Karpas-422 (cell line): ENCODE data around the gene SCARB1. TPM values are rescaled to one million over a fixed set of nuclear protein-coding genes. Genes with fewer than 3 reads are reported as not detected.

Experiments
- DNase-seq: peaks from one replicate; pipeline ENCODE4 v3.0.0-alpha.2; 2015
- H2AFZ ChIP-seq: fragments of 200-600 bp; sonication (generic); 2 replicates; pipeline ENCODE4 v1.6.1; 2014; ENCODE audit warnings: antibody characterized with exemption, low read length, mixed read lengths
- H3K27ac ChIP-seq: fragments of 200-600 bp; sonication (generic); 2 replicates; pipeline ENCODE4 v1.5.1; 2014; ENCODE audit warnings: mild to moderate bottlenecking, low read length, moderate library complexity
- H3K27me3 ChIP-seq: fragments of 200-600 bp; sonication (generic); 2 replicates; pipeline ENCODE4 v1.6.1; 2014; ENCODE audit warnings: low read length, mixed read lengths
- H3K36me3 ChIP-seq: fragments of 200-600 bp; sonication (generic); 2 replicates; pipeline ENCODE4 v1.6.1; 2014; ENCODE audit warnings: low read length, mixed read lengths; ENCODE audit not compliant: insufficient read depth
- H3K4me1 ChIP-seq: fragments of 200-600 bp; sonication (generic); 2 replicates; pipeline ENCODE4 v1.6.1; 2014; ENCODE audit warnings: mild to moderate bottlenecking, low read length, mixed read lengths
- H3K4me2 ChIP-seq: fragments of 200-600 bp; sonication (generic); 2 replicates; pipeline ENCODE4 v1.6.1; 2014; ENCODE audit warnings: low read length, low read depth, mild to moderate bottlenecking; ENCODE audit not compliant: poor library complexity, severe bottlenecking
- H3K4me3 ChIP-seq: fragments of 200-600 bp; sonication (generic); 2 replicates; pipeline ENCODE4 v1.5.1; 2014; ENCODE audit warnings: mild to moderate bottlenecking, antibody characterized with exemption, low read length, mixed read lengths
- H3K79me2 ChIP-seq: fragments of 200-600 bp; sonication (generic); 2 replicates; pipeline ENCODE4 v1.6.1; 2014; ENCODE audit warnings: mild to moderate bottlenecking, low read length, mixed read lengths
- H3K9ac ChIP-seq: fragments of 200-600 bp; sonication (generic); 2 replicates; pipeline ENCODE4 v1.6.0; 2014; ENCODE audit warnings: low read length
- H3K9me2 ChIP-seq: fragments of 200-600 bp; sonication (generic), shearing (Covaris generic); replicated peaks from 2 replicates; pipeline ENCODE4 v1.6.0; 2014; ENCODE audit warnings: mild to moderate bottlenecking, low read length, moderate library complexity; ENCODE audit not compliant: insufficient read depth
- H3K9me3 ChIP-seq: fragments of 300-700, 200-600 bp; sonication (generic); 2 replicates; pipeline ENCODE4 v1.6.1; 2014; ENCODE audit warnings: low read length, mixed read lengths
- H4K20me1 ChIP-seq: fragments of 200-600 bp; sonication (generic); 2 replicates; pipeline ENCODE4 v1.6.1; 2014; ENCODE audit warnings: mild to moderate bottlenecking, antibody characterized with exemption, low read length, low read depth; ENCODE audit not compliant: insufficient read depth
- total RNA-seq: library from RNA; depleted of rRNA; stranded (reverse); fragments of >200 nt; shearing (Covaris generic); gene quantifications from 2 replicates; pipeline ENCODE4 v1.2.3, GENCODE V29; 2014; ENCODE audit warnings: low replicate concordance

The SCARB1 gene
- total RNA-seq, 1 experiment from 2014 or later: 91.7 TPM

DNA sequence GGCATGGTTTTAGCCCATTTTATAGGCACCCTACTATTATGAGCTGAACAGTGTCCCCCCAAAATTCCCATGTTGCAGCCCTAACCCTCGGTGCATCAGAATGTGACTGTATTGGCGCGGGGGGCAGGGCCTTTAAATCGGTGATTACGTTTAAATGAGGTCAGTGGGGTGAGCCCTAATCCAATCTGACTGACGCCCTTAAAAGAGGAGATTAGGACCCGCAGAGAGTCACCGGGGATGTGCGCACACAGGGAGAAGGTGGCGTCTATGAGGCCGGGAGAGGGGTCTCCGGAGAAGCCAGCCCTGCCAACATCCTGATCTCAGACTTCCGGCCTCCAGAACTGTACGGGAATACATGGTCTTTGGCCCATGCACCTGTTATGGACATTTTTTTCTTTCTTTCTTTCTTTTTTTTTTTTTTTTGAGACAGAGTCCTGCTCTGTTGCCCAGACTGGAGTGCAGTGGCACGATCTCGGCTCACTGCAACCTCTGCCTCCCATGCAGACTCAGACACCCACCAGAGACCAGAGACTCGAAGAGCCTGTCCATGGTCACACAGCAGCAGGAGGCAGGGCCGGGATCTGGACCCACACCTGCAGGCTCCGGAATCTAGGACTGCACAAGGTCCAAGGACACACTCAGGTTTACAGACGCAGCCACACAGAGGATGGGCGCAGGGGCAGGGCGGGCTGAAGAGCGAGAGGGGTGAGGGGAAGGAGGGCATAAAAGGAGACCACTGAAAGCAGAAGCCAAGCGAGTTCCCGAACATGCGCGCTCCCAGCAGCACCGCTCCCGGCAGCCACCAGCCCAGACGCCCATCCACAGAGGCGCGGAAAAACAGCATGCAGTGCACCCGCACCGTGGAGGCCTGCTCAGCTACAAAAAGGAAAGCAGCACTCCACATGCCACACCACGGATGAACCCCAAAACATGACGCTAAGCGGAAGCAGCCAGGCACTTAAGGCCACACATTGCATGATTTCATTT lies 19.0 kb downstream of the SCARB1 start:
- H3K9ac ChIP-seq: no peak overlapping the region
- H3K79me2 ChIP-seq: peaks cover 86% of the 10 kb centered on the region
- H3K4me3 ChIP-seq: no peak overlapping the region
- no peak overlapping the region for H2AFZ ChIP-seq
- H3K9me3 ChIP-seq: no peaks in the 10 kb centered on the region
- no peaks in the 10 kb centered on the region for H3K9me2 ChIP-seq
- DNase-seq: no peak
- peaks cover 58% of the 10 kb centered on the region for H4K20me1 ChIP-seq
- no peak overlapping the region for H3K4me2 ChIP-seq
- H3K27me3 ChIP-seq: no peaks in the 10 kb centered on the region
- H3K36me3 ChIP-seq: peaks cover 16% of the 10 kb centered on the region; the same call in 1 of the 2 replicates
- no peak overlapping the region for H3K27ac ChIP-seq
- H3K4me1 ChIP-seq: no peaks in the 10 kb centered on the region

DNA sequence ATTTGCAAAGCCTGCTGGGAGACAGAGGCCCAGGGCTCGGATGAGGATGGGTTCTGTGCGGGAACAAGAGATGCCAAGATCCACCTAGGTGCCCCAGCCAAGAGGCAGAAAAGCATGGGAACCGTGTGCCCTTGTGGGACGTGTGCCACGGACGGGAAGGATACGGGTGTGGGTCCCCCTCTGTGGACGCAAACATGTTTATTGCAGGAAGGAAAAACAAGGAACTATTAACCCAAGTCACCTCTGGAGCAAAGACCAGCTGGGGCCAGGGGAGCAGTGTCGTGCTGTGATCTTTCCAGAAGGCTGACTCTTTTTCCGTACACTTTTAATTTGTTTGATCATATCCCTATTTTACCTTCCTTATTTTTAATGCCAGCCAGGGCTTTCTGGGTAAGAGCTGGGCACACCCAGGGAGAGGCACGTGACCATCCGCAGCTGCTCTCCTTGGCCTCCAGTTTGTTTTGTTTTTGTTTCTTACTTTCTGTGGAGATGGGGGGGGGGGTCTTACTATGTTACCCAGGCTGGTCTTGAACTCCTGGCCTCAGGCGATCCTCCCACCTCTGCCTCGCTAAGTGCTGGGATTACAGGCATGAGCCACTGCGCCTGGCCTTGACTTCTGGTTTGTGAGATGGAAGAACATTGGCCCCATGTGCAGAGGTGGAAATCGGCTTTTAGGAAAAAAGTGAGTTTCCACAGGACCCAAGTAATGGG lies 20.7 kb downstream of the SCARB1 start:
- Histone ChIP-seq H4K20me1 (peaks cover 48% of the 10 kb centered on the region), H3K36me3 (peaks cover 10% of the 10 kb centered on the region; the same call in 1 of the 2 replicates), H3K9me3 (no peaks in the 10 kb centered on the region), H2AFZ (no peak overlapping the region), H3K4me2 (no peak overlapping the region), H3K9me2 (no peaks in the 10 kb centered on the region), H3K4me3 (no peak overlapping the region), H3K9ac (no peak overlapping the region), H3K27ac (no peak overlapping the region), H3K4me1 (no peaks in the 10 kb centered on the region), H3K27me3 (no peaks in the 10 kb centered on the region), H3K79me2 (peaks cover 76% of the 10 kb centered on the region)
- DNase-seq: no peak

DNA sequence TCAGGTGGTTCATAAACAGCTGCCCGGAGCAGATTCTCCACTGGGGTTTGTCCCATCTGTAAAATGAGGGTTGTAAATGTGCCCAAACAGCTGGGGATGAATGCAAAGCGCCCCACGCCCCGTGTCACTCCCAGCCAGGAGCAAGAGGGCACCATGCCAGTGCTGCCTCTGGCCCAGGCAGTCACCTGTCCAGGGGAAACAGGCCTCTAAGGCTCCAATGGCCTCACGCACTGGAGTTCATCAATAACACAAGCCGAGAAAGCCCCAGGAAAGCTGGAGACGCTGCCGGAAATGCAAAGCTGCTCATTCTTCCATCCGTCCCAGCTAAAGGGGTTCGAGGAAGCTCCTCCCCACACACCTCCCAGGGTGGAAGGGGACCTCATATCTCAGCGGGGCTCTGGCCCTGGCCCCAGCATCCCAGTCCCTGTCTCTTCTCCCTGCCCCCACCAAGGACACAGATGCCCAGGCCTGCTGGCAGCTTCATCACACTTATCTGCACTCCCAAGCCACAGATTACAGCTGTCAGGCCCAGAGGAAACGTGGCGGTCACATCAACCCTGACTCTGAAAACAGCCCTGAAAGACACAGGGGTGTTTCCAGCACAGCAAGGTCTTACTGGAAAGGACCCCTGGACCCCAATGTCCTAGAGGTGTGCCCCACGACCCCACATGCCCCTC lies 21.5 kb downstream of the SCARB1 start:
- H3K4me2 ChIP-seq: no peak overlapping the region

DNA sequence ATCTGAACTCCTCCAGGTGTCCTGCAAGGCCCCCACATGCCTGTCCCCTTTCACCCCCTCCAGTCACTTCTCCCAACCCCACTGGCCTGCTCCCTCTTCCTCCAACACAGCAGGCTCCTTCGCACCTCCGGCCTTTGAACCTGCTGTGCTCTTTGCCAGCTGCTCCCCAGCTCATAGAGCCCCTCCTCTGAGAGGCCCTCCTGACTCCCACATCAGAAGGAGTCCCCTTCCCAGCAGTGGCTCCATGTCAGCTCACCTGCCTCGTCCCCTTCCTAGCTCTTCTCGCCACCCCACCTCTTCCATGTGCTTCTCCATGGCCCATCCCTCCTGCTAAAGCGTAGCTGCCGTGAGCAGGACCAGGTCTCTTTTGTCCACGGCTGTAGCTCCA lies 22.1 kb downstream of the SCARB1 start:
- H4K20me1 ChIP-seq: peaks cover 42% of the 10 kb centered on the region
- H3K4me3 ChIP-seq: no peak overlapping the region
- peaks cover 74% of the 10 kb centered on the region for H3K79me2 ChIP-seq
- no peaks in the 10 kb centered on the region for H3K9me2 ChIP-seq
- no peaks in the 10 kb centered on the region for H3K4me1 ChIP-seq
- H3K9me3 ChIP-seq: no peaks in the 10 kb centered on the region
- H3K4me2 ChIP-seq: no peak overlapping the region
- H2AFZ ChIP-seq: no peak overlapping the region
- no peaks in the 10 kb centered on the region for H3K27me3 ChIP-seq
- no peaks in the 10 kb centered on the region for H3K36me3 ChIP-seq
- no peak overlapping the region for H3K9ac ChIP-seq
- H3K27ac ChIP-seq: no peak overlapping the region
- no peak for DNase-seq

More for the DNA sequence above, 21.5 kb downstream of the SCARB1 start:
- H2AFZ ChIP-seq: no peak overlapping the region
- H3K27me3 ChIP-seq: no peaks in the 10 kb centered on the region
- no peak overlapping the region for H3K9ac ChIP-seq
- peaks cover 4% of the 10 kb centered on the region; the same call in 1 of the 2 replicates for H3K36me3 ChIP-seq
- H3K27ac ChIP-seq: no peak overlapping the region
- H3K79me2 ChIP-seq: peaks cover 74% of the 10 kb centered on the region
- H3K9me2 ChIP-seq: no peaks in the 10 kb centered on the region
- H3K4me1 ChIP-seq: no peaks in the 10 kb centered on the region
- no peaks in the 10 kb centered on the region for H3K9me3 ChIP-seq
- peaks cover 41% of the 10 kb centered on the region for H4K20me1 ChIP-seq
- no peak overlapping the region for H3K4me3 ChIP-seq
- no peak for DNase-seq

DNA sequence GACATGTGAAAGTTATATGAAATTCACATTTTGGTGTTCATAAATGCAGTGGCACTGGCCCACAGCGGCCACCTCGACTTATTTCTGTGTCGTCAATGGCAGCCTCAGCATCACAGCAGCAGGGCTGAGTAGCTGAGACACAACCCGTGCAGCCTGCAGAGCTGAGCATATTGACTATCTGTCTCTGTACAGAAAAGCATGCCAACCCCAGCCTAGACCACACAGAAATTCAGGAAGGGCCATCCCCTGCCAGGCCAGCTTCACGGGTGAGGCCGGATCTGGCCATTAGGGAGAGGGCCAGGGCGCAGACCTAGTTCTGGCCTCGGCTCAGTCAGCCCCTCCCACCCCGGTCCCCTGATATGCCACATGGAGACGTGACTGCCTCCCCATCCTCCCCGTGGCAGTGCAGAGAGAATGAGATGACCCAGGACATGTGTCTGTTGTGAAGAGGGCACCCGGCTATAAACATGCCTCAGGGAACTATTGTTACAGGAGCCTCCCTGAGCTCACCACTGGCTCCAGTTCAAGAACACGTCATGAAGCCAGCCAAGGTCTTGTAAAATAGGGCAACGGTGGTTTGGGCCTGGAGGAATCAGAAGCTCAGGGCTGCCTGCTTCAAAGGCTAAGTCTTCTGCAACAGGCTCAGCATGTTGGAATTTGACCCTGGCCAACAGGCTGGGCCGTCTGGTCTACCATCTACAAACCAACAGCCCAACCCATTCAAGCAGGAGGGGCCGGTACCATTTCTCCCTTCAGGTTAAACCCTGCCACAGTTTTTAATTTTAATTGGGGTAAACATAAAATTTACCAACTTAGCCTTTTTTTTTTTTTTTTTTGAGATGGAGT lies 25.5 kb downstream of the SCARB1 start:
- Histone ChIP-seq H3K79me2 (peaks cover 81% of the 10 kb centered on the region), H3K4me3 (no peak overlapping the region), H3K4me1 (no peaks in the 10 kb centered on the region), H3K9me2 (no peaks in the 10 kb centered on the region), H3K4me2 (no peak overlapping the region), H3K36me3 (no peaks in the 10 kb centered on the region; the same call in 1 of the 2 replicates), H3K9me3 (no peaks in the 10 kb centered on the region), H3K27me3 (no peaks in the 10 kb centered on the region), H3K27ac (no peak overlapping the region), H3K9ac (no peak overlapping the region), H2AFZ (no peak overlapping the region), H4K20me1 (peaks cover 24% of the 10 kb centered on the region; the same call in 1 of the 2 replicates)
- no peak for DNase-seq

DNA sequence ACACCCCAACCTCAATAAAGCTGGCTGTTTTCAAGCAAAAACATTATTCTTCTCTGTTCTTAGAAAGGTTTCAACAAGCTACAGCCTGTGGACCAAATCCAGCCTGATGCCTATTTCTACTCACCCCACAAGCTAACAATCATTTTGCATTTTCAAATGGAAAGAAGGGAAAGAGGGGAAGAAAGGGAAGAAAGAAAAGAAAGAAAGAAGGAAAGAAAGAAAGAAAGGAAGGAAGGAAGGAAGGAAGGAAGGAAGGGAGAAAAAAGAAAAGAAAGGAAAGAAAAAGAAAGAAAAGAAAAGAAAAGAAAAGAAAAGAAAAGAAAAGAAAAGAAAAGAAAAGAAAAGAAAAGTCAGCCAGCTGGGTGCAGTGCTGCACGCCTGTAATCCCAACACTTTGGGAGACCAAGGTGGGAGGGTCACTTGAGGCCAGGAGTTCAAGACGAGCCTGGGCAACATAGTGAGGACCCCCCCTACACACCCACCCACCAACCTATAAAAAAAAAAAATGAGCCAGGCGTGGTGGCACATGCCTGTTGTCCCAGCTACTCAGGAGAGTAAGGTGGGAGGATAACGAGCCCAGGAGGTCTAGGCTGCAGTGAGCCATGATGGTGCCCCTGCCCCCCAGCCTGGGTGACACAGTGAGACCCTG lies 26.3 kb downstream of the SCARB1 start:
- Histone ChIP-seq H3K36me3 (peaks cover 2% of the 10 kb centered on the region; the same call in 1 of the 2 replicates), H3K79me2 (peaks cover 81% of the 10 kb centered on the region), H3K4me1 (no peaks in the 10 kb centered on the region), H3K4me3 (no peak overlapping the region), H4K20me1 (peaks cover 18% of the 10 kb centered on the region; the same call in 1 of the 2 replicates), H2AFZ (no peak overlapping the region), H3K27ac (no peak overlapping the region), H3K9me2 (no peaks in the 10 kb centered on the region), H3K9ac (no peak overlapping the region), H3K4me2 (no peak overlapping the region), H3K27me3 (no peaks in the 10 kb centered on the region), H3K9me3 (no peaks in the 10 kb centered on the region)
- no peak for DNase-seq

DNA sequence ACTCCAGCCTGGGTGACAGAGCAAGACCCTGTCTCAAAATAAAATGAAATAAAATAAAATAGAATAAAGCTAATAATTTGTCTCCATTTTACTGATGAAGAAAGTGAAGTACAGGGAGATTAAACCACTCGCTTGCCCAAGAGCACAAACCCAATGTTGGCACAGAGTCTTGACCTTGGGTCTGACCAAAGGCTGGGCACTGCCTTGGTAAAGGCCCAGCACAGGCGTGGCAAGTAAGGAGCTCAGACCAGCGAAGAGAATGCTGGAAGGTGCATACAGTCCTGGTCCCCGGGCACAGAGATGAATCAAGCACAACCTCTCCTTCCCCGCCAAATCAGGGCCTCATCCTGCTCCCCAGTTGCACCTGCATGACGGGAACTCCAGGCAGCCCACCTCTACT lies 26.9 kb downstream of the SCARB1 start:
- H3K4me3 ChIP-seq: no peak overlapping the region
- H3K9me2 ChIP-seq: no peaks in the 10 kb centered on the region
- H3K36me3 ChIP-seq: peaks cover 4% of the 10 kb centered on the region
- no peaks in the 10 kb centered on the region for H3K4me1 ChIP-seq
- no peak overlapping the region for H2AFZ ChIP-seq
- H3K9ac ChIP-seq: no peak overlapping the region
- DNase-seq: no peak
- peaks cover 11% of the 10 kb centered on the region; the same call in 1 of the 2 replicates for H4K20me1 ChIP-seq
- no peak overlapping the region for H3K4me2 ChIP-seq
- H3K9me3 ChIP-seq: no peaks in the 10 kb centered on the region
- no peak overlapping the region for H3K27ac ChIP-seq
- H3K27me3 ChIP-seq: no peaks in the 10 kb centered on the region
- peaks cover 81% of the 10 kb centered on the region for H3K79me2 ChIP-seq
